ENCODE data around the gene ATXN1L. TPM values are rescaled to one million over a fixed set of nuclear protein-coding genes. Genes with fewer than 3 reads are reported as not detected.
"Not testable (repeated sequence)": the region's sequence is repeated elsewhere in the genome, so short reads cannot be mapped to it uniquely, and the experiment has no call there.

Gene ATXN1L, protein sequence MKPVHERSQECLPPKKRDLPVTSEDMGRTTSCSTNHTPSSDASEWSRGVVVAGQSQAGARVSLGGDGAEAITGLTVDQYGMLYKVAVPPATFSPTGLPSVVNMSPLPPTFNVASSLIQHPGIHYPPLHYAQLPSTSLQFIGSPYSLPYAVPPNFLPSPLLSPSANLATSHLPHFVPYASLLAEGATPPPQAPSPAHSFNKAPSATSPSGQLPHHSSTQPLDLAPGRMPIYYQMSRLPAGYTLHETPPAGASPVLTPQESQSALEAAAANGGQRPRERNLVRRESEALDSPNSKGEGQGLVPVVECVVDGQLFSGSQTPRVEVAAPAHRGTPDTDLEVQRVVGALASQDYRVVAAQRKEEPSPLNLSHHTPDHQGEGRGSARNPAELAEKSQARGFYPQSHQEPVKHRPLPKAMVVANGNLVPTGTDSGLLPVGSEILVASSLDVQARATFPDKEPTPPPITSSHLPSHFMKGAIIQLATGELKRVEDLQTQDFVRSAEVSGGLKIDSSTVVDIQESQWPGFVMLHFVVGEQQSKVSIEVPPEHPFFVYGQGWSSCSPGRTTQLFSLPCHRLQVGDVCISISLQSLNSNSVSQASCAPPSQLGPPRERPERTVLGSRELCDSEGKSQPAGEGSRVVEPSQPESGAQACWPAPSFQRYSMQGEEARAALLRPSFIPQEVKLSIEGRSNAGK
- polyA plus RNA-seq (2013, experiment 1 of 2; ENCODE audit: insufficient read length): 20.9 TPM
- polyA plus RNA-seq (2013, experiment 2 of 2; ENCODE audit: insufficient read length): 18.1 TPM

- peak; percentile 94 for DNase-seq
Measured at GRCh38 chr16:71845639-71846430, at the start of gene ATXN1L. Gene ATXN1L, plus strand, starts transcription at chr16:71845976. Its CDS starts 3,765 bp downstream, at chr16:71849741.

DNA sequence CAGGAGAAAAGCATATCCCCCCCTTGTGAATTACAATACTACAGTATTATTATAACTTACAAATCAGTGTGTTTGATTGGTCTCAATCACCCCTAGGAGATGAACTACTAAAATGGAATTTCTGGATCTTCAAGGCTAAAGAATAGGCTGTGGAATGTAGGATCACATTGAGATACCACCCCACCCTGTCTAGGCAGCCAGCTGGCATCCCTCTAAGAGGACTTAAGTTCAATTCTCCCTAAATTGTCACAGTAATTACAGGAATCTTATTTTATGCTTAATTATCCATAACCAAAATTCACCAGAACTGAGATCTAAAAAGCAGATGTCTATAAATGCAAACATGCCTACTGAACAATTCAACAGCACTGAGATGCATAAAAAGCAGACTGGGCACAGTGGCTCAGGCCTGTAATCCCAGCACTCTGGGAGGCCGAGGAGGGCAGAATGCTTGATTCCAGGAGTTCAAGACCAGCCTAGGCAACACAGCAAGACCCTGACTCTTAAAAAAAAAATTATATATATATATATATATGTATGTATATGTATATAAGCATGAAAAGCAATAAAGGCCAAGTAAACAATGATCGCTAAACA lies 49.2 kb upstream of the ATXN1L start:
- DNase-seq: peak; percentile 71

GRCh38 chr16:71803305-71803690 lies 42.5 kb upstream of the ATXN1L start:
- DNase-seq: no peak

GRCh38 chr16:71807905-71808592 lies 37.7 kb upstream of the ATXN1L start:
- peak; percentile 36 for DNase-seq

DNA sequence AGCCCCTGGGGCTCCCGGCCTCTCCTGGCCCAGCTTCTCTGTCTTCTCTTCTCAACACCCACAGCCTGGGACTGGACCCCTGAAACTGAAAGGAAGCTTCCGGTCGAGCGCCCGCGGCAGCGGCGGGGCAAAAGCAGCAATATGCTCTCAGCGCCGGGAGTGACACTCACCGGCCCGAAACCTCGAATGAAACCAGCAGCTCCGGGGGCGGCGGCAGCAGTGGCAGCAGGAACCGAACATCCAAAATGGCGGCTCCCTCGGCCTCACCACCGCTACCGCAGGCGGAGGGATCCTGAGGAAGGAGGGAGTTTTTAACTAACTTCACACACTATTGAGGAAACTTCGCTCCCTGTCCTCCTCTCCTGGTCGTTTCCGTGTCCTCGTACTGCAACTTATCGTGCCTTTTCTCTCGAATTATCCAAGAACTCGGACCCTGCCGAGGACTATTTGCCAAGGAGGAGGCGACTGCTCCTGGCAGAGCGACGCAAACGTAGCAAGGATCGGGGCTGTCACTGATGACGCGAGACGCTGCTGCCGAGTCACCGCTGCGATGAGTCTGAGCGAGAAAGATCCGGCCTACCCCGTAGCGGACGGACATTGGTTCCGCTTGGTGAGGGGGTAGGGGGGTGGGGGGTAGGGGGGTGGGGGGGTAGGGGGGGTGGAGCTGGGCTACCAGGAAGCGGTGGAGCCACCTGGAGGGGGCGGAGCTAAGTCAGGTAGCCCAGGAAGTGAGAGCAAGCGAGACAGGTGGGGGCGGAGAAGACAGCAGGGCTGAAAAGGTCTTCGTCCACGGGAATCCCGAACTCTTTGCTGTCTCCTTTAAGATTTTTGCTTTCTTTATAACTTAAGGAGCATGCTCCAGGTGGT lies 37.0 kb upstream of the ATXN1L start, which contains the start of gene AP1G1:
Gene AP1G1 (minus strand): TSS at position 242 of the 867 bp plus-strand sequence. CDS start 19,355 bp downstream, outside the sequence.
- peak; percentile 99 for DNase-seq

GRCh38 chr16:71810155-71810530 lies 35.6 kb upstream of the ATXN1L start:
- not testable (repeated sequence) for DNase-seq

- no peak for DNase-seq
Measured at GRCh38 chr16:71811261-71811803, 34.4 kb upstream of the ATXN1L start.

DNA sequence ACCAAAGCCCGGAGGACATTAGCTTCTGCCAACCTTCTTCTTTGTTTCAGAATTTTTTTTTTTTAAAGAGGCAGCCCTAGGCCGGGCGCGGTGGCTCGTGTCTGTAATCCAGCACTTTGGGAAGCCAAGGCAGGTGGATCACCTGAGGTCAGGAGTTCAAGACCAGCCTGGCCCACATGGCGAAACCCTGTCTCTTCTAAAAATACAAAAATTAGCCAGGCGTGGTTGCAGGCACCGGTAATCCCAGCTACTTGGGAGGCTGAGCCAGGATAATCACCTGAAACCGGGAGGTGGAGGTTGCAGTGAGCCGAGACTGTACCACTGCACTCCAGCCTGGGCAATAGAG lies 28.6 kb upstream of the ATXN1L start:
- DNase-seq: not testable (repeated sequence)

- DNase-seq: no peak
Measured at GRCh38 chr16:71826533-71827017, 19.2 kb upstream of the ATXN1L start.

DNA sequence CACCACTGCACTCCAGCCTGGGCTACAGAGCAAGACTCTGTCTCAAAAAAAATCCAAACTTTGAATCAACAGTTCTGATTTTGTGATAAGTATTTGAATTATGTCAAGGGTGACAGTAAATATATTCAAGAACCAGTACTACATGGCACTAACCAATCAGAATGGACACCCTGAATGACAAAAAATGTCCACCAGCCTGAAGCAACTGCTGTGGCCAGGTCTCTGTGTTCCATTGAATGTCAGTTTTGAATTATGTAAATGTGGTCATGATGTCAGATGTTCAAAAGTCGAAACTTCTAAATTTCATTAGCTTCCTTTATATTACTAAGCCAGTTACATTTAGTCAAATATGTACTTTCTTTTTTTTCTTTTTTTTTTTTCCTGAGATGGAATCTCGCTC lies 15.4 kb upstream of the ATXN1L start:
- no peak for DNase-seq

DNA sequence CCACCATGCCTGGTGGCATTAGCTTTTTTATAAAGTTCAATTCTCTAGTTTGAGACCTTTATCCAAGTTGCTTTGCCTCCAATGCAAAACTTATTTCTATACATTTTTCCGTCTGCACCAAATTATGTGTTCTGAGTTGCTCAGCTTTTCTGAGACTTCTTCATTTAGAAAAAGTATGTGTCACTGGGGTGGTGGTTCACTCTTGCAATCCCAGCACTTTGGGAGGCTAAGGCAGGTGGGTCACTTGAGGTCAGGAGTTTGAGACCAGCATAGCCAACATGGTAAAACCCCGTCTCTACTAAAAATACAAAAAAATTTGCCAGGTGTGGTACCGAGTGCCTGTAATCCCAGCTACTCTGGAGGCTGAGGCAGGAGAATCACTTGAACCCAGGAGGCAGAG lies 14.1 kb upstream of the ATXN1L start:
- not testable (repeated sequence) for DNase-seq

- DNase-seq: not testable (repeated sequence)
Measured at GRCh38 chr16:71832112-71832511, 13.7 kb upstream of the ATXN1L start.

- no peak for DNase-seq
Measured at GRCh38 chr16:71834291-71834690, 11.5 kb upstream of the ATXN1L start.

DNA sequence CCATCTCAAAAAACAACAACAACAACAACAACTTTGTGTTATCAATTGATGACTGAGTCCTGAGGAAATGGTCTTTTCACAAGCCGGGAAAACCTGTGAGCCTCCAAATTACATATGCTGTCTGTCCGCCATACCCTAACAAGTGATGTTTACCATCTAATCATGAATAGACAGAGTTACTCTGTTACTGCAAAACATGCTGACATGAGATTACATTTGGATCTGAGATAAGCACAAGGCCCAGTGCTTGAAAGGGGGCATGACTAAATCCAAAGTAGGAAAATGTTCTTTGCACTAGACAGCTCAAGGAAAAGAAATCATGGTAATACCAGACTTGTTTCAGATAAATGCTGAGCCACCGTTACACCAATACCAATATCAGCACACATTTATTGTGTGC lies 8.6 kb upstream of the ATXN1L start:
- DNase-seq: no peak

DNA sequence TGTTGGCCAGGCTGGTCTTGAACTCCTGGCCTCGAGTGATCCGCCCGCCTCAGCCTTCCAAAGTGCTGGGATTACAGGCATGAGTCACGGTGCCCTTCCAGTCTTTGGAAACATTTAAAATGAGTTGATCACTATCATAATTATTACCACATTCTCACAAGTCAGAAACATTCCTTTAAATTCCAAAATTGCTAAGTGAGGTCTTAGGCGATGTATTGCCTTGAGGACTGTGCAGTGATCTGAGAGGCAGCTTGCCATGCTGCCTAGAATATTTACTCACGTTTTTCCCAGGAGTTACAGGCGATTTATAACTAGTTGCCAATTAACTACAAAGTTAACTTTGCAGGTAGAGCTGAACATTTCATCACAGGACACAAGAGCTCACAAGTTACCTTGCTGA lies 5.7 kb upstream of the ATXN1L start:
- peak; percentile 29 for DNase-seq

DNA sequence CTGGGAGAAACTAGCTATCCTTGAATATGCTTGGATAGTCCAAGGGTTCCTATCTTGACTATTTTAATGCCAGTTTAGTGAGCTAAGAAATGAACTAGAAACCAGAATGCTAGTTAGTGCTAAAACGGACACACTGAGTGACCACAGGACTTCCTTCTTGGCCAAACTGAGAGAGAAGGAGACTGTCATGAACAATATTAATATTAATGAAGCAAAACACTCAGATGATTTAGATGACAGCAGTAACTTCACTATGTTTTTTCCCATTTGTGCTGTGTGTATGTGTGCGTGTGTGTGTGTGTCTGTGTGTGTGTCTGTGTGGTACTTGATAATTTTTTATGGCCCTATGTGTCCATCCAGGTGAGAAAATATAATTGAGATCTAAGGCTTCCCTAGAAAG lies 2.2 kb upstream of the ATXN1L start:
- DNase-seq: no peak

- DNase-seq: peak; percentile 8
Measured at GRCh38 chr16:71846431-71846830, 655 bp downstream of the ATXN1L start.

GRCh38 chr16:71847096-71847495 lies 1.3 kb downstream of the ATXN1L start:
- DNase-seq: no peak

- no peak for DNase-seq
Measured at GRCh38 chr16:71848622-71849021, 2.8 kb downstream of the ATXN1L start.

DNA sequence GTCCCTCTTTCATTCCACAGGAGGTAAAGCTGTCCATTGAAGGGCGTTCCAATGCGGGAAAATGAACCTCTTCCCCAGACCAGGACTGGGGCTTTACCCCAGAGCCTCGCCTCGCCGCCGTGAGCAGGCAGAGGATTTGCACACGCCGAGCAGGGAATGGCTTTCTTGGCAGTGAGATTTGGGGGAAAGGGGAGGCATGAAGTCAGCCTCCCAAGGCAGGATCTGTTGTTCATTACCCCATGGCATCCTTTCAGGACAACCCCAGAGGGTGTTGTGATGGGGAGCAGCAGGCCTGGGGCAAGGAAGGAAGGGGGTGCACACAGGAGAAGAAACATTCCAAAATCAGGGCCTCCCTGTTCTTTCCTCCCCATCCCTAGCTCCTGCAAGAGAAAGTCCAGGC lies 6.0 kb downstream of the ATXN1L start:
- no peak for DNase-seq

Measured in fibroblast of skin of back (primary cell).